Endothelial cell of umbilical vein (primary cell): Measurements from ENCODE around the gene MYDGF. TPM values are rescaled to one million over a fixed set of nuclear protein-coding genes. Genes with fewer than 3 reads are reported as not detected.

Source experiments
- BruUV-seq: library from RNA; stranded (reverse); fragments of 400-500 nt; replicated peaks from 2 replicates; lab custom pipeline; 2021; lab: Mats Ljungman, UMichigan
- CTCF ChIA-PET: fragments of 300-600, 350-600 bp; sonication (Branson Sonifier 250); formaldehyde crosslinking; loops from one replicate; lab custom pipeline; 2021; ENCODE audit warnings: antibody characterized with exemption, inconsistent platforms; lab: Charles Lee
- POLR2A ChIA-PET: fragments of 300-600, 350-600 bp; sonication (Branson Sonifier 250); formaldehyde crosslinking; loops from one replicate; lab custom pipeline; 2021; ENCODE audit warnings: antibody characterized with exemption, inconsistent platforms; lab: Charles Lee
- DNase-seq: peaks from one replicate; pipeline ENCODE4 v3.0.0-alpha.2; 2011; ENCODE audit warnings: low read depth, low spot score
- FAIRE-seq: peaks from 2 replicates; lab custom pipeline; 2011; peaks lifted over from hg19 to GRCh38; lab: Jason Lieb, UNC
- H2AFZ ChIP-seq: 2 replicates; pipeline ENCODE4 v1.6.0; 2012; ENCODE audit warnings: low read depth, low read length, control low read depth, inconsistent platforms
- H3K27ac ChIP-seq: 2 replicates; pipeline ENCODE4 v1.5.1; 2011; ENCODE audit warnings: low read depth, mild to moderate bottlenecking, control low read depth, low read length, moderate library complexity; ENCODE audit not compliant: insufficient read depth
- H3K27me3 ChIP-seq, 2 experiments: 2 replicates each; pipeline versions ENCODE4 v1.6.0 to v1.6.1; 2011; ENCODE audit warnings: low read length in 2 of 2, mixed read lengths in 1 of 2; ENCODE audit not compliant: control insufficient read depth in 2 of 2, insufficient read depth in 2 of 2
- H3K36me3 ChIP-seq, 2 experiments: 2 replicates in 1 of 2; 3 replicates in 1 of 2; pipeline ENCODE4 v1.5.1; 2011; ENCODE audit warnings: low read length in 2 of 2, mild to moderate bottlenecking in 1 of 2, moderate library complexity in 1 of 2; ENCODE audit not compliant: control insufficient read depth in 2 of 2, insufficient read depth in 2 of 2; ENCODE audit errors: extremely low read depth in 1 of 2
- H3K4me1 ChIP-seq: 3 replicates; pipeline ENCODE4 v1.5.1; 2011; ENCODE audit warnings: mild to moderate bottlenecking, low read length; ENCODE audit not compliant: control insufficient read depth, insufficient read depth; ENCODE audit errors: extremely low read depth
- H3K4me2 ChIP-seq: 2 replicates; pipeline ENCODE4 v1.6.1; 2011; ENCODE audit warnings: low read length, control low read depth, mixed read lengths; ENCODE audit not compliant: insufficient read depth
- H3K4me3 ChIP-seq, 3 experiments: fragments of 200-600 bp in 1 of 3; sonication (generic), shearing (Covaris generic) in 1 of 3; replicated peaks in 1 of 3; 2 replicates each; pipeline ENCODE4 v1.5.1; 2011 to 2016; ENCODE audit warnings: control low read depth in 3 of 3, low read length in 3 of 3, mild to moderate bottlenecking in 2 of 3, inconsistent platforms in 1 of 3, low read depth in 1 of 3, moderate library complexity in 1 of 3; ENCODE audit not compliant: insufficient read depth in 1 of 3
- H3K79me2 ChIP-seq: 2 replicates; pipeline ENCODE4 v1.6.0; 2012; ENCODE audit warnings: low read length, inconsistent platforms; ENCODE audit not compliant: control insufficient read depth, insufficient read depth
- H3K9ac ChIP-seq: replicated peaks from 2 replicates; pipeline ENCODE3; 2011; ENCODE audit warnings: low read length, control low read depth; ENCODE audit not compliant: insufficient read depth; ENCODE audit errors: extremely low read depth
- H3K9me1 ChIP-seq: replicated peaks from 3 replicates; pipeline ENCODE4 v1.6.0; 2011; ENCODE audit warnings: mild to moderate bottlenecking, low read length; ENCODE audit not compliant: control insufficient read depth, insufficient read depth; ENCODE audit errors: extremely low read depth
- H3K9me3 ChIP-seq: replicated peaks from 2 replicates; pipeline ENCODE4 v1.5.1; 2012; ENCODE audit warnings: low read length, inconsistent platforms; ENCODE audit not compliant: control insufficient read depth, insufficient read depth
- H4K20me1 ChIP-seq: replicated peaks from 2 replicates; pipeline ENCODE3; 2011; ENCODE audit warnings: mild to moderate bottlenecking, low read length; ENCODE audit not compliant: control insufficient read depth, insufficient read depth; ENCODE audit errors: extremely low read depth
- CTCF ChIP-seq, 2 donors: IDR thresholded peaks; 1 replicate in 1 of 2; 2 replicates in 1 of 2; pipeline ENCODE4 v1.5.1; 2011; ENCODE audit warnings: low read length in 2 of 2, mild to moderate bottlenecking in 2 of 2, moderate library complexity in 2 of 2, control low read depth in 1 of 2, inconsistent platforms in 1 of 2, low read depth in 1 of 2; ENCODE audit not compliant: insufficient read depth in 1 of 2; ENCODE audit errors: extremely low read depth in 1 of 2
- EZH2 ChIP-seq: IDR thresholded peaks from 2 replicates; pipeline ENCODE4 v1.6.1; 2012; ENCODE audit warnings: borderline replicate concordance, low read depth, mild to moderate bottlenecking, moderate library complexity, low read length, inconsistent platforms; ENCODE audit not compliant: severe bottlenecking
- GATA2 ChIP-seq: IDR thresholded peaks from 2 replicates; pipeline ENCODE4 v1.7.0; 2011; ENCODE audit warnings: low read depth, mild to moderate bottlenecking, moderate library complexity, mixed read lengths, low read length; ENCODE audit not compliant: insufficient read length, insufficient read depth
- JUN ChIP-seq: IDR thresholded peaks from 2 replicates; pipeline ENCODE4 v1.6.1; 2011; ENCODE audit warnings: borderline replicate concordance, low read depth; ENCODE audit not compliant: insufficient read length, insufficient read depth
- MYC ChIP-seq: IDR thresholded peaks from one replicate; pipeline ENCODE4 v1.6.1; 2011; ENCODE audit warnings: mild to moderate bottlenecking, low read depth, low read length
- POLR2A ChIP-seq: IDR thresholded peaks from 2 replicates; pipeline ENCODE4 v1.6.1; 2012; ENCODE audit warnings: low read depth, mild to moderate bottlenecking, control low read depth, low read length
- POLR2AphosphoS5 ChIP-seq: IDR thresholded peaks from 2 replicates; pipeline ENCODE4 v1.6.1; 2012; ENCODE audit warnings: low read depth, mild to moderate bottlenecking, control low read depth, low read length, moderate library complexity; ENCODE audit not compliant: insufficient read depth
- dilution Hi-C: fragments of 300-500 bp; cut with MboI; formaldehyde crosslinking; loops from one replicate; pipeline ENCODE4 v1.15.0; 2019; ENCODE audit warnings: low sequenced_read_pairs; ENCODE audit not compliant: extremely low pct_ligation_motif_present
- intact Hi-C: fragments of 100-400 bp; cut with micrococcal nuclease; formaldehyde crosslinking; loops from one replicate; pipeline ENCODE4 v1.10.0; 2022
- polyA plus RNA-seq, 4 experiments: library from polyadenylated mRNA; depleted of rRNA in 3 of 4; stranded (reverse) in 3 of 4; unstranded in 1 of 4; fragments of >200 nt; gene quantifications; 2 replicates each; pipeline versions ENCODE4 v1.2.1 to v1.2.3, GENCODE V29; 2011 to 2012; ENCODE audit warnings: missing spikeins in 1 of 4
- total RNA-seq: library from RNA; stranded (reverse); gene quantifications from 2 replicates; pipeline ENCODE4 v1.2.3, GENCODE V29; 2021
- TF ChIP-seq, protein P1 (sequence below): IDR thresholded peaks from 2 replicates; pipeline ENCODE4 v1.6.1; 2011; ENCODE audit not compliant: insufficient read depth, insufficient read length

MYDGF gene
- total and polyA plus RNA-seq, 2 donors (not counting 3 experiments of a cell fraction or from before 2014, with no cell fraction given), result 191 to 337 TPM

DNA sequence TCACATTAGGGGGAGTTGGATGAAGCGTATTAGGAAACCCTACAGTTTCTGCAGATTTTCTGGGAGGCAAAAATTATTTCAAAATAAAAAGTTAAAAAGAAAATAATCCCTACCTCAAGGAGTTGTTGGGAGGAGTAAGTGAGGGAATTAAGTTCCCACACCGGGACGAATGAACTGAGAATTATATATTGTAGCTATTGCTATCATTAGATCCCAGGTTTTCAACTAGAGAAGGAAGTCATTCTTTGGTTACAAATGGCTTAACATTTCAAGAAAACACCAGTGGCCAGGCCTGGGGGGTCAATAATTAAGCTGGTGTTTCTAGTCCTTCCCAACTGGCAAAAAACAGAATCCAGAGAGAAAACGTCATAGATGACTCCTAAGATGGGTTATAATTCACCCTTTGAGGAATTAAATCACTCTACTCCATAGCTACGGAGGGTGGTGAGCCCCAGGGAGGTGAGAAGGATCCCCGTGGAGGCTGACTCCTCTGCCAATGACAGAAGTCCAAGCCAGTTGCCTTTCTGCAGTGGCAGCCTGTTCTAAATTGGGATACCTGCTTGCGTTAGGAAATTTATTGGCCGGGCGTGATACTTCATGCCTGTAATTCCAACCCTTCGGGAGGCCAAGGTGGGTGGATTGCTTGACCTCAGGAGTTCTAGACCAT lies 1.2 kb upstream of the MYDGF start:
- CTCF ChIA-PET, result interaction anchor here (1.0 kb wide), 1 partner anchor 120 kb away, joined by 3 read pairs; no protein-coding TSS in a partner anchor

DNA sequence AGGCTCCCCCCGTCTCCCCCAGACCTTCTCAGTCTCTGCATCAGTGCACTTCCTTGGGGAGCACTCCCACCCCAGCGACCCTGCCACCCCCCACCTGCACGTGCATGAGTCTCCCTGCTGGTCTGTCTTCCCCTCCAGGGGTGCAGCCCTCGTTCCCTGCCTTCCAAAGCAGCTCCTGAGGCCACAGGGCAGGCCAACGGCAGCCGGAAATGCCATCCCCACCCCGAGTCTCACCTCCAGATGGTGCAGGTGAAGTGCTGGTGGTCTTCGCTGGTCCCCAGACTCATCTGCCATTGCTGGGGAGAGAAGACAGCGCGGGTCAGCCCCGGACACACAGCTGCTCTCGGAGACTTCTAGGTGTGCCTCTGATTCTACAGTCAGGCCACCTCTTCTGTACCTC lies 5.5 kb downstream of the MYDGF start:
- Histone ChIP-seq H3K36me3 (peaks cover 10 to 45% of the 10 kb centered on the region in 2 experiments), H3K4me1 (peaks cover 5% of the 10 kb centered on the region), H3K27ac (no peak overlapping the region), H3K27me3 (no peaks in the 10 kb centered on the region), H4K20me1 (no peaks in the 10 kb centered on the region), H3K9me3 (no peaks in the 10 kb centered on the region), H3K9ac (no peak overlapping the region), H3K79me2 (peaks cover 42% of the 10 kb centered on the region), H2AFZ (no peak overlapping the region), H3K4me2 (no peak overlapping the region), H3K9me1 (no peaks in the 10 kb centered on the region), H3K4me3 (no peak overlapping the region)
- TF ChIP-seq CTCF (IDR thresholded peaks at IDR 0.05; ENCODE audit: extremely low read depth in 1 of 2, insufficient read depth in 1 of 2, low read depth in 1 of 2, low read length in 2 of 2) (no peak), JUN (no peak), EZH2 (no peak), POLR2AphosphoS5 (no peak), MYC (no peak), GATA2 (no peak)
- TF ChIP-seq, protein P1, sequence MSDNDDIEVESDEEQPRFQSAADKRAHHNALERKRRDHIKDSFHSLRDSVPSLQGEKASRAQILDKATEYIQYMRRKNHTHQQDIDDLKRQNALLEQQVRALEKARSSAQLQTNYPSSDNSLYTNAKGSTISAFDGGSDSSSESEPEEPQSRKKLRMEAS, result no peak
- dilution Hi-C loops, result no loop called here
- no TSS peak for BruUV-seq
- no peak for DNase-seq
- intact Hi-C loops, result loop anchor here (5.0 kb wide), 1 partner anchor 303 kb away; the partner anchor contains the start of gene KDM4B
- POLR2A ChIA-PET, result no interaction called here
- no peak for FAIRE-seq
- CTCF ChIA-PET, result interaction anchor here (1.1 kb wide), 1 partner anchor 28 kb away, joined by 3 read pairs; no protein-coding TSS in a partner anchor

More for the DNA sequence above, 1.2 kb upstream of the MYDGF start:
- dilution Hi-C loops (no loop called here), intact Hi-C loops (loop anchor here (2.0 to 5.0 kb wide), 2 partner anchors 41 to 51 kb away; partner anchors contain the start of gene DPP9)
- H3K36me3 ChIP-seq, result peaks cover 8 to 15% of the 10 kb centered on the region in 2 experiments
- FAIRE-seq, result no peak
- DNase-seq, result no peak
- H3K4me3 ChIP-seq, result no peak overlapping the region
- no peaks in the 10 kb centered on the region for H3K9me3 ChIP-seq
- H3K9ac ChIP-seq, result no peak overlapping the region
- H3K4me1 ChIP-seq, result peaks cover 13% of the 10 kb centered on the region
- H3K4me2 ChIP-seq, result peak overlapping the region; percentile 12
- H3K27ac ChIP-seq, result no peak overlapping the region
- POLR2A ChIA-PET, result no interaction called here
- H2AFZ ChIP-seq, result peak overlapping the region; percentile 29
- no TSS peak for BruUV-seq
- no peaks in the 10 kb centered on the region for H3K9me1 ChIP-seq
- no peaks in the 10 kb centered on the region for H3K27me3 ChIP-seq
- TF ChIP-seq EZH2 (no peak), POLR2A (no peak)
- TF ChIP-seq, protein P1, result no peak
- H4K20me1 ChIP-seq, result no peaks in the 10 kb centered on the region
- H3K79me2 ChIP-seq, result peaks cover 26% of the 10 kb centered on the region
